GM21360 (cell line): ENCODE results near the gene ESPL1.

Experiments used
- ATAC-seq: cut with Tn5 transposase; IDR thresholded peaks from one replicate; pipeline ENCODE4 v1.9.1; 2021; ENCODE audit warnings: mild to moderate bottlenecking, moderate library complexity; ENCODE audit not compliant: unreplicated experiment

ESPL1 gene

DNA sequence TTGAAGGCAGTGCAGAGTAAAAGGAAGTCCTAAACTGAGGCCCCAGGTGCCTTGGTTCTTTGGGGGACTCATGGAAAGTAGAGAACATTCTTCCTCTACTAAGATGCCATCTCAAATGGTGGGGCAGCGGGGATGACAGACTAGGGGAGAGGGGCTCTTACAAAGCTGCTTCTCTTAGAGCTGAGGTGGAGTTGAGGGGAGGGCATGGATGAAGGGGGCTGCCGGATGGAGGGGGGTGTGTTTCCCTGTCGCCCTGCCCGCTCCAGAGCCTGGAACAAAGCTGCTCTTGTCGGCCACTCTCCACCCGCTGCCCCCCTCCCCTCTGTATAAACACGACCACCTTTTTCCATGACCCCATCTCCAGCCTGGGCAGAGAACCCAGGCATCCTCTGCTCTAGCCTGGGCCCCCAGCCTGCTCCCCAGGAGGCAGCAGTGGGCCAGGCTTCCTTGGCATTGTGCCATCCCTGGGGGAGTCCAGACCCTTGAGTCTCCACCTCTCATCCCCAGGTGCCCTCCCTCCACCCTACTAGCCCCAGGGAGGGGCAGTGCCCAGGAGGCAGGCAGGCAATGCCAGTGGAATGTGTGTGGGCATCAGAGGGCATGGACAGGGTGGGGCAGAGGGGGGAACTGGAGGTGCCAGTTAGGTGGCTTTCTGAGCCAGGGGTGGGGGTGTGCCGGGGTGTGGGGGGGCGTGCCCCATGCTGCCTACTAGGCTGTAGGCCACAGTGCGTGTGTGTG lies 37.8 kb upstream of the ESPL1 start:
- no peak for ATAC-seq

DNA sequence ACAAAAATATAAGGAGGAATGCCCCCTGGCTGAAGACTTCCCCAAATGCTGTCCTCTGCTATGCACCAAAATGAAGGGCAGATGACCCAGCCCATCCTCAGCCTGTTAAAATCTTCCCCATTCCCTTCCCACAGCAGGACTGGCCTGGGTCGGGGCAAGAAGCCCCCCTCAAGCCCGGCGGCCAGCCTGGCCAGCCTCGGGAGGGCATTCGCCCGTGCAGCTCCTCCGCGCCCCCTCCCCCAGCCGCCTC lies 36.5 kb upstream of the ESPL1 start:
- ATAC-seq = no peak

DNA sequence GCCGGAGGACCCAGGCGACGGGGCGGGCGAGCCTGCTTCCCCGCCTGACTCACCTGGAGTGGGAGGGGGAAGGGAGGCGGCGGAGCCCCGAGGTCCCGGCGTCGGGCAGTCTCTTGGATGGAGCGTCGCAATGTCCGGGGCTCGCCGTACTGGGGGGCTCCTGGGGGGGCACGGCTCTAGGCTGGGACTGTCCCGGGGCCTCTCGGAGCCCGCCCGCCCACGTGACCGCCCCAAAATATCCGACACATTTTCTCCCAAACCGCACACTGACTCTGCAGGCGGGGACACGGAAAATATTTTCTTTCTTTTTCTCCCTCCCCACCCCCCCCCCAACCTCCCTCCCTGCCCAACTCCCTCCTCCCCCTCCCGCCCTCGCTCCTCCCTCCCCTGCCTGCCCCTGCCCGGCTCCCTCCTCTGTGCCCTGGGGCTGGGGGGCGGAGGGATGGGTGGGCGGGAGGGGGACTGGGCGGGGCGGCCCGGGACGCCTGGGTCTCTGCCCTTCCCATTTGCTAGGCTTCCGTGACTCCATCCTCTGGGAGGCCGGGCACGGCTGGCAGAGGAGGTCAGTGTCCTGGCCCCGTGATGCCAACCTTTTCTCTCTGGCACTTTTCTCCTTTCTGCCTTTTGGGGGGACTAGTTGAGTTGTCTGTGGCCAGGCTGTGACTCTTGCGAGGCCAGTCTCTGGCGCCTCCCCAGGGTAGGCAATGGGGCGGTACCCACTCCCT lies 36.0 kb upstream of the ESPL1 start, which contains the start of gene RARG:
Gene RARG (minus strand): TSS at position 289 of the 725 bp plus-strand sequence. CDS start 4,664 bp downstream, outside the sequence.
- no peak for ATAC-seq

DNA sequence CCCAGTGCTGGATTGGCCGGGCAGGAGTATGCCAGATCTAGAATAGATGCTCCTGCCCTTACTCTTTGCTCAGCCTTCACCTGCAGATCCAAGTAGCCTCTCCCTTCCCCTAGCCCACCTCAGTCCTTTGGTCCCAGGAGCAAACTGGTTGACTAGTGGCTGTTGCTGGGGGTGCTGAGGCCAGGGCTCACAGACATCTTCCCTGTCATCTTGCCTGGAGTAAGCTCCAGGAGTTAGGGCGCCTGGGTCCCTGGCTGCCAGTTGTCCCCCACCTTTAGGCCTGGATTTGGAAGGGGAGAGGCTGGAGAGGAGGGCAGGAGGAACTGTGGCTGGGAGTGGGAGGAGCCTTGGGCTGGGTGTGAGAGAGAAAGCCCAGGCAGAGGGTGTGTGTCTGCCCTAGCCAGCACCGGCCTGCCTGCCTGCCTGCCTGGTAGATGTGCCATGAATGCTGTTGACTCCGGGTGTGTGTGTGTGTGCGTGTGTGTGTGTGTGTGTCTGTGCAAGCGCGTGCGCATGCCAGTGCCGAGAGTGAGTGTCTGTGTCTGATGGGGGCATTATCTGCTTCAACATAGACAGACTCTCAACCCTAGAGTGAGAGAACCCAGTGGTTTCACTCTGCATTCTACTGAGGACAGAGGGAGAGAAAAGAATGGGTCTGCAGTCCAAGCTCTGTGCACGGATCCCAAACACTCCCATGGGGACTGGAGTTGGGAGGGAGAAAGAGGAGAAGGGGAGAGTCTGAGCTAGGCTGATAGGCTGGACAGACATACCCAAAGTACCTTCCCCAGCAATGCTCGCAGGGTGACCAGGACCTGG lies 35.2 kb upstream of the ESPL1 start:
- no peak for ATAC-seq

DNA sequence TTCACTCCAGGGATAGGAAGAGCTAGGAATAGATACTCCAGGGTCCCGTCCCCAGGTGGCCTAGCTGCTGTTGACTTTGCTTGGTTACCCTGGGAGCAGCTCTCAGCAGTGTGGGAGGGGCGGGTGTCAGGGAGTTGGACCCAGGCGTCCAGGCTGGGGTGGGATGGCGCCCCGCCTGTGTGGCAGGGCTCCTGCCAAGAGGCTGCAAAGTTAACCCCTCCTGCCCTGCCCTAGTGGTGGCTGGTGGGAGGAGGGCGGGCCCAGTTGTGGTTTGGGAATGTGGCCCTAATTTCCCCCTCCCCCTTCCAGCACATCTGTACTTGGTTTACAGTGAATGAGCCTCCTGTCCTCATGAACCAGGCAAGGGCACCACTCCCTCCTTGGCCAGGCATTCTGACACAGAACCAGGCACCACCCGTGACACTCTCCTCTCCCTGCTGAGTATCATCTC lies 34.4 kb upstream of the ESPL1 start:
- no peak for ATAC-seq

DNA sequence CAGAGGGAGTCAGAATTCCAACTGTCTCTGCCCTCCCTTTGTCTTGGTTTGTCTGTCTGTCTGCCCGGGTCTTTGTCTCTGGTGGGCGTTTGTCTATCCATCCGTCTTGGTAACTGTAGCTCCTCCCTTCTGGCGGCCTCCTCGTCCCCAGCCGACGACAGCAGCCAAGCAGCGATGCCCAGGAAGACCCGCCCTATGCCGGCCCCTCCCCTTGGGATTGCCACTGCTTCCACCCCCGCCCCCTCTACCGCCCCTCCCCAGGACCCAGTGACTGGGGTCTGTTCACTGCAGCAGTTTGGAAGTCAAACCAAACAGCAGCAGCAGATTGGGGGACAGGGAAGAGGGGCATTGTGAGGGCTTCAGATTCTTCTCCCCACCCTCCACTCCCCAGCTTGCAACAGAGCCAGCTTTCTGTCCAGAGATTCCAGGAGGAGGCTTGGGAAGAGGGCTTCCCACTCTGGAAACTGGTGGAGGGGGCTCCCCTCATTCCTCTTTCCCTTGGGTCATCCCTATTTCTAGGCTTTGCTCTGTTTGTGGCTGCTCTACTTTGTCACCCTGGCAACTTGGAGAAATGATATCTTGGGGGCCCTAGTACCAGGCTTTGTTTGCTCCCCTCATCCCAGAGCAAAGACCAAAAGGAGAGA lies 33.7 kb upstream of the ESPL1 start:
- ATAC-seq = no peak

DNA sequence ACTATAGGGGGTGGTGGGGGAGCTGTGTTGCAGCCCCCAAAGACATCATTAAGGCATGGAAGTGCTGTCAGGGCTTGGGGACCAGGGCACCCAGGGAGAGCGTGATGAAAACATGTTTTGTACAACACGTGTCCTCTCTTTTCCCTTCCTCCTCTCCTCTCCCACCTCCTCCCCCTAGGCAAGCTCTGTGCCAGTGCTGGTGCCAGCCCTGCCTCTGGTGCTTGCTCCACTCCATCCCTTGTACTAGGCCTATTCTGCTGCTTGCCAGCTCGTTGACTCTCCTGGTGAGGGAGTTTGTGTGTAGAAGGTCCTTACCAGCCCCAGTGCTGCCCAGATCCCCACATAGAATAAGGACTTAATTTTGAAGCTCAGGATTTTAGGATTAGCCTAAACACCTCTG lies 32.9 kb upstream of the ESPL1 start:
- no peak for ATAC-seq

DNA sequence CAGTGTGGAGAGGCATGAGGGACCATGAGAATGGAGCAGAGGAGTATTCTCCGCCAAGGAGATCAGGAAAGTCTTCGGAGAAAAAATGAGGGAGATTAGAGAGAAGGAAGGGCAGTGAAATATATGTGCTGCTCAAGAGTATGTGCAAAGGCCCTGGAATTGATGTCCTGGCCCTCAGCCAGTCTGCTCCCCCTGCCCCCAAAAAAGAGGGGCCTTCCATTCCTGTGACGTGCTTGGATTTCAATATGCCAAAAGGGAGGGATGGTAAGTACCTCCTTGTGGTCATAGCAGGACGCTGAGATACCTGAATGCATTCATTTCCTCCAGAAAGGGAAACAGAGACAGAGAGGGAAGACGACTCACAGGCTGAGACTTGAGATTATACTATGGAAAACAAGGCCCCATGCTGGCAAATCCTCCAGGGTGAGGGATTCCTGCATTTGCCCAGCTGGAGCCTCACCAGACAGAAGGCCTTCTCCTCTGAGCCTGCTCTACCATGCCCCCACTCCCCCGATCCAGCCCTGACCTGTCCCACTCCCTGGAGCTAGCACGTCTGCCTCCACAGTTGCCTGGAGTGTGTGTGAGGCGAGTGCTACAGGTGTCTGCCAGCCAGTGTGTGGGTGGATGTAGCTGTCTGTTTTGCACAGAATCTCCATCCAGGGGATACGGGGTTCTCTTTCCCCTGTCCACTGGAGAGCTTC lies 32.2 kb upstream of the ESPL1 start:
- ATAC-seq = no peak

DNA sequence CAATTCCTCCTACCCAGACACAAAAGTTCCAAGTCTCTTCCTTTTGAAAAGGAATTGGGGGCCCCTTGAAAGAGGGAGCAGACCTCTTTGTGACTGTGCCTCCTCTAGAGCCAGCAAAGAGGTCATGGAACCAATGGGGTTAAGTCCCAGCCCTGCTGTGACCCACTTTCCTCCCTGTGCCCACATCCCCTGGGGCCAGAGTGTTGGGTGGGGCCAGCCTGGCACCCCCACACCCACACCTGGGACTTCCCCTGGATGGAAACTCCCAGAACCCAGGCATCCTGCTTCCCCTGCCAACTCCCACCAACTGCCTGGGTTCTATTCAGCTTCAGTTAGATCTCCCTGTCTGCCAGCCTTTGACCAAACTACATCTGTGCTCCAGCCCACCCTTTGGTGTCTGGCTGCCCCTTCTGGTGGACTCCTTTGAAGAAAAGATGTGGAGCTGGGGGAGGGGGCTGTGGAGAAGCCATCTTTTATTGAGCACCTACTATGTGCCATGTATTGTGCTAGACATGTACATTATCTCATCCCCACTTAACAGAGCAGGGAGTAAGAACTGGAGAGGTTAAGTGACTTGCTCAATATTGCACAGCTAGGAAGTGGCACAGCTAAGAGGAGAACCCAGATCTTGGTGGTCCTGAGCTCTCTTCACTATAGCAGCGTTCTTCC lies 31.5 kb upstream of the ESPL1 start:
- ATAC-seq = no peak

DNA sequence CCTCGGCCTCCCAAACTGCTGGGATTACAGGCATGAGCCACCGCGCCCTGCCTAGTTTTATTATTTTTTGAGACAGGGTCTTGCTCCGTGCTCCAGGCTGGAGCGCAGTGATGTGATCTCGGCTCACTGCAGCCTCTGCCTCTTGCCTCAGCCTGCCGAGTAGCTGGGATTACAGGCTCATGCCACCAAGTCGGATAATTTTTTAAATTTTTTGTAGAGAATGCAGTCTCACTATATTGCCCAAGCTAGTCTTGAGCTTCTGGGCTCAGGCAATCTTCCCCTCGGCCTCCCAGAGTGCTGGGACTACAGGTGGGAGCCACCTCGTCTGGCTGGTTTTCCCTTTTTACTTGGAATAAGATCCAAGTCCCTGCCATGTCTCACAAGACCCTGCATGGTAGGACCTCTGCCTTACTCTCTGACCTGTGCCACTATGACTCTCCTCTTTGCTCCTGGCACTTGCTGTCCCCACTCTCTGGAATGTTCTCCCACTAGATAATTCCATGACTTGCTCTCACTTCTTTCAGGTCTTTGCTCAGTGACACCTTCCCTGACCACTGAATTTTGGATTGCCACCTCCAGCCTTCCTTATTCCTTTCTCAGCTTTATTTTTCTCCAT lies 28.3 kb upstream of the ESPL1 start:
- ATAC-seq = no peak

DNA sequence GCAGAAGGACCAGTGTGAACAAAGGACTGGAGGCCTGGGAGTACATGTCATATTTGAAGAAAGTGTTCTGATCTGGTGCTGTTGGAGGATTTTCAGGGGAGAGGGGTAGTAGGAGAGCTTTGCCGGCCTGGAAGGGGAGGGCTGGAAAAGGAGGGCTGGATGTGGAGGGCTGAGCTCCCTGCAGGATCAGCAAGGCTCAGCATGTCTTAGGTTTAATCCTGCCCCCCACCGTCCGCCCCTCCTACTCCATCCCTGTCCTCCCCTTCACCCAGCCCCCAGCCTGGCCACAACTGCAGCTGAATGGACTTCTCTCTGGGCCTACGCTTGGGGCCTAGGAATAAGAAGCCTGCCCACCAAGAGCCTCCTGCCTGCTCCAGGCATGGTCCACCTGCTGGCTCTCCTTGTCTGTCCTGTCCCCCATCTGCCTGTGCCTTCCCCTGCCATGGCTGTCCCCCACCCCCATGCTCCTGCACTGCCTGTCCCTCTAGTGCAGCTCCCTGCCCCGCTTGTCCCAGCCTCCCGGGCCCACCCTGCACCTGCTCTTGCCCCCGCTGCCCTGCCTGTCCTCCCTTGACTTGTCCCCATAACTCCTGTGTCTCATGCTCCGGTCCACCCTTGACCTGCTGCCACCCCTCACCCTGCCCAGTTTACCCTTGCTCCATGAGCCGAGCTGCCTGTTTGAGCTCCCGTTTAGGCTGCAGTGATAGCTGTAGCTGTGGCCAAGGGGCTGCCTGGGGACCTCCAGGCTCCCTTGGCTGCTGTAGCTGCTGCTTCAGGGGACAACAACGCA lies 26.3 kb upstream of the ESPL1 start:
- ATAC-seq = no peak

DNA sequence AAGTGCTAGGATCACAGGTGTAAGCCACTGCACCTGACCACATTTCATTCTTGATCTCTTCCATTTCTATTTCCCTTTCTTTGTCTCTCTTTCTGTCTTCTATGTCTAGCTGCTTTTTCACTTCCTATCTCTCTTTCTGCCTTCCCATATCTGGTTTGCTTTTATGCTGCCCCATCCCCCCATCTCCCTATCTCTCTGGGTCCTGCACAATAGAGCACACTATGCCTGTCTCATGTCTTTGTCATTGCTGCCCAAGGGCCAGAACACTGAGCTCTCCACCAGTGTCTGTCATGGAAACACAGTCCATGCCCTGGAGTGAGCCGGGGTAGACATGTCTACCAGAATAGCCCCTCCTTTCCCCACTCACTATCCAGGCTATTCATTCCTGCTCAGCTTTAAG lies 23.8 kb upstream of the ESPL1 start:
- ATAC-seq = no peak

DNA sequence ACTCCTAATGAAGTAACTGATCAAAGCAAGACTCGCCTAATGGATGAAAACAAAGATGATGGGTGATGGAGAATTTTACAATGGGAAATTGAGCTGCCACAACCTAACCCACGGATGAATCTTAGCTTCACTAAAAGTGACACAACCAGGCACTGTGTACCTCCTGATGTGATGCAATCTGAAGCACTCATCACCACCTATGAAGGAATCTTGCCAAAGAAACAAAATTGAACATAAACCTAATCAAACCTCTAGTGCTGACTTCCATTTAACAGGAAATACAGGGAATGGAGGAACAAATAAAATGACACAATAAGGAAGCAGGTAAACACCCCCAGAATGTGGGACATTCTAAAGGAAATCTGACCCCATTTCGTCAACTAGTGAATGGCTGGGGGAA lies 22.8 kb upstream of the ESPL1 start:
- ATAC-seq = no peak

DNA sequence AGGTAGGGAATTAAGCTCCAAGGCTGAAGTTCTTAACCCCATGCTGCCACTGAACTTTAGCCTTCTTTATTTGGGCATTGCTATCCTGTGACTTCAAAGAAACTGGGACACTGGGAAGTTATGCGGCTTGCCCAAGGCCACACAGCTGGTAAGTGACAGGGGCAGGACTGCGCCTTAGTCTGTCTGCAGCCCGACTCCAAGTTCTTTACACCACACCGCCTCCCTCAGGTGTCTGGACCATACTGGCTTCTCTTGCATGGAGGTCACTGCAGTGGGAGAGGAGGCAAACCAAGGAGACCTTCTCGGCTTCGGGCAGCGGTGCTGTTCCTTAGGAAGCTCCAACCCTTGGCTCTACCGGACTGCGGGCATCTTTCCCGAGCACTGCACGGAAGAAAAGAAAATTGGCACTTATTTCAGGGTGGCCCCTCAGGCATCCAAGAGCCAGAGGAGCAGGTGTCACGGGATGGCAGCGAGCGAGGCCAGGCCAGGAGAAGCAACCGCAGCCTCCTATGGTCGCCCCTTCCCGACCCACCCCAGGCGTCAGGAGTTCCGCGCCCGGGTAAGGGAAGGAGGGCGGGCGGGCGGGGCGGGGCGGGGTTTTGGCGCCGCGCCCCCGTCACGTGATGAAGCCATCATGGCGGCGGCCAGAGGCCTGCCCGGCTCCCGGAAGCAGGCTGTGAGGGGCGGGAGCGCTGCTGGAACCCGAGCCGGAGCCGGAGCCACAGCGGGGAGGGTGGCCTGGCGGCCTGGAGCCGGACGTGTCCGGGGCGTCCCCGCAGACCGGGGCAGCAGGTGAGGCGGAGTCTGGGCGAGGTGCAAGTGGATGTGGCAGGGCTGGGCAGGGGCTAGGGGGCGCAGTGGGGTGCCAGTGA lies 16.4 kb upstream of the ESPL1 start:
- peak; percentile 64 for ATAC-seq

DNA sequence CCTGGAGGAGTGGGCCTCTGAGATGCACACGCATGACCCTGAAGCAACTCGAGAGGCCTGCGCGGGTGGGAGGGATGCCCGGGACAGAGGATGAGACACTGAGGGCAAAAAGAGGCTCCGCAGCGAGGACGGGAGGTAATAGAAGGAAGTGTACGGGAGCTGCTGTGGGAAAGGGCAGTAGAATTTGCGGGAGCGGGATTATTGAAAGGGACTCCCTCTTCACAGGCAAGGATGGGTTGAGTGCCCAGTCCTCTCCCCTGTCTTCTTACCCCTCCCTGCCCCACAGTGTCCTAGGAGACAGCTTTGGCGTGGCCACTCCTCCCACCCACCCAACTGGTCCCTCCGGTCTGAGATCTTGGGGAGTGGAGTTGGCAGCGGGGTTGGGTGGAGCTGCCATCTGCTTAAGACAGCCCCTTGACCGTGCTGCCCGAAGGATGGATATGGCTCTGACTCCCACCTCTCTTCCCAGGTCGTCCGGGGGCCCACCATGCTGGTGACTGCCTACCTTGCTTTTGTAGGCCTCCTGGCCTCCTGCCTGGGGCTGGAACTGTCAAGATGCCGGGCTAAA lies 15.7 kb upstream of the ESPL1 start:
- ATAC-seq = no peak

DNA sequence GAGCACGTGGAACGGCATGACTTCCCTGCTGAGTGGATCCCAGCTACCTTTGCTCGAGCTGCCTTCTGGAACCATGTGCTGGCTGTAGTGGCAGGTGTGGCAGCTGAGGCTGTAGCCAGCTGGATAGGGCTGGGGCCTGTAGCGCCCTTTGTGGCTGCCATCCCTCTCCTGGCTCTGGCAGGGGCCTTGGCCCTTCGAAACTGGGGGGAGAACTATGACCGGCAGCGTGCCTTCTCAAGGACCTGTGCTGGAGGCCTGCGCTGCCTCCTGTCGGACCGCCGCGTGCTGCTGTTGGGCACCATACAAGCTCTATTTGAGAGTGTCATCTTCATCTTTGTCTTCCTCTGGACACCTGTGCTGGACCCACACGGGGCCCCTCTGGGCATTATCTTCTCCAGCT lies 14.8 kb upstream of the ESPL1 start:
- no peak for ATAC-seq

DNA sequence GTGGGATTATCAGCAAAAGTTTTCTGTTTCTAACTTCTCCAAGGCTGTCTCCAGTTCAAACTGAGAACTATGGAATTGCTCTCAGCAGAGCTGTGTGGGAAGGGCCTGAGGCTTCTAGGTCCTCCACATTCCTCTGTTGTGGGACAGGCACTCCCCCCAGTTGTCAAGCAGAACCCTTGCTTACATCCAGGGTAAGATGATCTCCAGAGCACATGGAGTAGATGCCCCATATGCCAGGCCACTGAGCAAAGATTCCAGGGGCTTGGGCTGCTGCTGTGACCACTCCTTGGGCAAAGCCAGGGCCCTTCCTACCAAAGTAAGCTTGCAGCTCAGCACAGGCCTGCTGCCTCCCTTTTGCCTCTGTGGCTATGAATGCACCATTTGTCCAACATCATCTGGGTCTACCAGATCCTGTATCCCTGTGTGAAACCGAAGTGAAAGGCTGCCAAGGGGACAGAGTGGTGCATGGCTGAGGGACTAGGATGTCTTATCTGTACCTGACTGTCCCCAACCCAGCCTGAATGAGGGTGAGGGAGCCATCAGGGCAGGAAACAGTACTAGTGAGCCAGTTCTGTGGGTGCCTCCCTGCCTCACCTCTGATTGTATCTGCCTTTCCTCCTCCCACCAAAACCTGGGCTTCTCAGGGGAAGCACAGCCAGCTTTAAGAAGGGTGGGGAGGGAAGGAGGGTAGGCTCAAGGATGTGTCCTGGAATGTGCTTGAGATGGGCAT lies 13.1 kb upstream of the ESPL1 start:
- ATAC-seq = no peak
